ENCODE results near the gene ACTN3. TPM values are rescaled to one million over a fixed set of nuclear protein-coding genes. Genes with fewer than 3 reads are reported as not detected.

ACTN3 gene
- total RNA-seq, 1 experiment from 2014 or later = 18.5 TPM

DNA sequence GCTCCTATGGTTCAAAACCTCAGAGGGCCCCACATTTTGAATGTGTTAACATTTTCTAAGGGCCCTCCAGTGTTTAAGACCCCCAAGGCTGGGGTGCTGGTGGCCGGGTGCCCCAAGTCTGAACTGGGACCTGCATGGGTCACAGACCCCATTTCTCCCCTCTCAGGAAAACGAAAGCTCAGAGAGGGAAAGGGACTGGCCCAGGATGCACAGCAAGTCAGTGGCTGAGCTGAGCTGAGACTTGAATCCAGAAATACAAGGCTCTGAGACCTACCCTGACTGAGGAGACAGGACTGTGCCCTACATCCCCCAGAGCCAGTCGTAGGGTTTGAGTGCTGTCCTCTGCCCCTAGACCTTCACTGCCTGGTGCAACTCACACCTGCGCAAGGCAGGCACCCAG lies 4.2 kb downstream of the ACTN3 start:
- no peaks in the 10 kb centered on the region; the same call in 1 of the 2 replicates for H3K36me3 Mint-ChIP-seq
- H3K27ac Mint-ChIP-seq = no peak overlapping the region
- no peak for ATAC-seq
- H3K4me3 Mint-ChIP-seq = no peak overlapping the region
- TF ChIP-seq ELF4 (CRISPR knock-in tag; IDR thresholded peaks at IDR 0.05; ENCODE audit: low read depth) (no peak), TP53 (CRISPR knock-in tag; IDR thresholded peaks at IDR 0.05) (no peak), KAT7 (CRISPR knock-in tag; IDR thresholded peaks at IDR 0.05; ENCODE audit: borderline replicate concordance) (no peak), GABPB1 (CRISPR knock-in tag; IDR thresholded peaks at IDR 0.05) (no peak), ZNF138 (CRISPR knock-in tag; conservative IDR thresholded peaks at IDR 0.05) (no peak), FOXP1 (CRISPR knock-in tag; IDR thresholded peaks at IDR 0.05; ENCODE audit: borderline replicate concordance) (no peak), ATF1 (CRISPR knock-in tag; IDR thresholded peaks at IDR 0.05) (no peak), NR1H2 (CRISPR knock-in tag; IDR thresholded peaks at IDR 0.05) (no peak), NR3C1 (CRISPR knock-in tag; conservative IDR thresholded peaks at IDR 0.05; ENCODE audit: low read depth) (no peak)
- TF ChIP-seq, protein P1, sequence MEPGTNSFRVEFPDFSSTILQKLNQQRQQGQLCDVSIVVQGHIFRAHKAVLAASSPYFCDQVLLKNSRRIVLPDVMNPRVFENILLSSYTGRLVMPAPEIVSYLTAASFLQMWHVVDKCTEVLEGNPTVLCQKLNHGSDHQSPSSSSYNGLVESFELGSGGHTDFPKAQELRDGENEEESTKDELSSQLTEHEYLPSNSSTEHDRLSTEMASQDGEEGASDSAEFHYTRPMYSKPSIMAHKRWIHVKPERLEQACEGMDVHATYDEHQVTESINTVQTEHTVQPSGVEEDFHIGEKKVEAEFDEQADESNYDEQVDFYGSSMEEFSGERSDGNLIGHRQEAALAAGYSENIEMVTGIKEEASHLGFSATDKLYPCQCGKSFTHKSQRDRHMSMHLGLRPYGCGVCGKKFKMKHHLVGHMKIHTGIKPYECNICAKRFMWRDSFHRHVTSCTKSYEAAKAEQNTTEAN (CRISPR knock-in tag; IDR thresholded peaks at IDR 0.05) = no peak
- TF ChIP-seq, protein P2, sequence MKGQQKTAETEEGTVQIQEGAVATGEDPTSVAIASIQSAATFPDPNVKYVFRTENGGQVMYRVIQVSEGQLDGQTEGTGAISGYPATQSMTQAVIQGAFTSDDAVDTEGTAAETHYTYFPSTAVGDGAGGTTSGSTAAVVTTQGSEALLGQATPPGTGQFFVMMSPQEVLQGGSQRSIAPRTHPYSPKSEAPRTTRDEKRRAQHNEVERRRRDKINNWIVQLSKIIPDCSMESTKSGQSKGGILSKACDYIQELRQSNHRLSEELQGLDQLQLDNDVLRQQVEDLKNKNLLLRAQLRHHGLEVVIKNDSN (CRISPR knock-in tag; IDR thresholded peaks at IDR 0.05) = no peak
- TF ChIP-seq, protein P3, sequence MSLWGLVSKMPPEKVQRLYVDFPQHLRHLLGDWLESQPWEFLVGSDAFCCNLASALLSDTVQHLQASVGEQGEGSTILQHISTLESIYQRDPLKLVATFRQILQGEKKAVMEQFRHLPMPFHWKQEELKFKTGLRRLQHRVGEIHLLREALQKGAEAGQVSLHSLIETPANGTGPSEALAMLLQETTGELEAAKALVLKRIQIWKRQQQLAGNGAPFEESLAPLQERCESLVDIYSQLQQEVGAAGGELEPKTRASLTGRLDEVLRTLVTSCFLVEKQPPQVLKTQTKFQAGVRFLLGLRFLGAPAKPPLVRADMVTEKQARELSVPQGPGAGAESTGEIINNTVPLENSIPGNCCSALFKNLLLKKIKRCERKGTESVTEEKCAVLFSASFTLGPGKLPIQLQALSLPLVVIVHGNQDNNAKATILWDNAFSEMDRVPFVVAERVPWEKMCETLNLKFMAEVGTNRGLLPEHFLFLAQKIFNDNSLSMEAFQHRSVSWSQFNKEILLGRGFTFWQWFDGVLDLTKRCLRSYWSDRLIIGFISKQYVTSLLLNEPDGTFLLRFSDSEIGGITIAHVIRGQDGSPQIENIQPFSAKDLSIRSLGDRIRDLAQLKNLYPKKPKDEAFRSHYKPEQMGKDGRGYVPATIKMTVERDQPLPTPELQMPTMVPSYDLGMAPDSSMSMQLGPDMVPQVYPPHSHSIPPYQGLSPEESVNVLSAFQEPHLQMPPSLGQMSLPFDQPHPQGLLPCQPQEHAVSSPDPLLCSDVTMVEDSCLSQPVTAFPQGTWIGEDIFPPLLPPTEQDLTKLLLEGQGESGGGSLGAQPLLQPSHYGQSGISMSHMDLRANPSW (CRISPR knock-in tag; conservative IDR thresholded peaks at IDR 0.05; ENCODE audit: low read depth) = no peak
- TF ChIP-seq, protein P4, sequence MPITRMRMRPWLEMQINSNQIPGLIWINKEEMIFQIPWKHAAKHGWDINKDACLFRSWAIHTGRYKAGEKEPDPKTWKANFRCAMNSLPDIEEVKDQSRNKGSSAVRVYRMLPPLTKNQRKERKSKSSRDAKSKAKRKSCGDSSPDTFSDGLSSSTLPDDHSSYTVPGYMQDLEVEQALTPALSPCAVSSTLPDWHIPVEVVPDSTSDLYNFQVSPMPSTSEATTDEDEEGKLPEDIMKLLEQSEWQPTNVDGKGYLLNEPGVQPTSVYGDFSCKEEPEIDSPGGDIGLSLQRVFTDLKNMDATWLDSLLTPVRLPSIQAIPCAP (CRISPR knock-in tag; IDR thresholded peaks at IDR 0.05) = no peak
- TF ChIP-seq, protein P5, sequence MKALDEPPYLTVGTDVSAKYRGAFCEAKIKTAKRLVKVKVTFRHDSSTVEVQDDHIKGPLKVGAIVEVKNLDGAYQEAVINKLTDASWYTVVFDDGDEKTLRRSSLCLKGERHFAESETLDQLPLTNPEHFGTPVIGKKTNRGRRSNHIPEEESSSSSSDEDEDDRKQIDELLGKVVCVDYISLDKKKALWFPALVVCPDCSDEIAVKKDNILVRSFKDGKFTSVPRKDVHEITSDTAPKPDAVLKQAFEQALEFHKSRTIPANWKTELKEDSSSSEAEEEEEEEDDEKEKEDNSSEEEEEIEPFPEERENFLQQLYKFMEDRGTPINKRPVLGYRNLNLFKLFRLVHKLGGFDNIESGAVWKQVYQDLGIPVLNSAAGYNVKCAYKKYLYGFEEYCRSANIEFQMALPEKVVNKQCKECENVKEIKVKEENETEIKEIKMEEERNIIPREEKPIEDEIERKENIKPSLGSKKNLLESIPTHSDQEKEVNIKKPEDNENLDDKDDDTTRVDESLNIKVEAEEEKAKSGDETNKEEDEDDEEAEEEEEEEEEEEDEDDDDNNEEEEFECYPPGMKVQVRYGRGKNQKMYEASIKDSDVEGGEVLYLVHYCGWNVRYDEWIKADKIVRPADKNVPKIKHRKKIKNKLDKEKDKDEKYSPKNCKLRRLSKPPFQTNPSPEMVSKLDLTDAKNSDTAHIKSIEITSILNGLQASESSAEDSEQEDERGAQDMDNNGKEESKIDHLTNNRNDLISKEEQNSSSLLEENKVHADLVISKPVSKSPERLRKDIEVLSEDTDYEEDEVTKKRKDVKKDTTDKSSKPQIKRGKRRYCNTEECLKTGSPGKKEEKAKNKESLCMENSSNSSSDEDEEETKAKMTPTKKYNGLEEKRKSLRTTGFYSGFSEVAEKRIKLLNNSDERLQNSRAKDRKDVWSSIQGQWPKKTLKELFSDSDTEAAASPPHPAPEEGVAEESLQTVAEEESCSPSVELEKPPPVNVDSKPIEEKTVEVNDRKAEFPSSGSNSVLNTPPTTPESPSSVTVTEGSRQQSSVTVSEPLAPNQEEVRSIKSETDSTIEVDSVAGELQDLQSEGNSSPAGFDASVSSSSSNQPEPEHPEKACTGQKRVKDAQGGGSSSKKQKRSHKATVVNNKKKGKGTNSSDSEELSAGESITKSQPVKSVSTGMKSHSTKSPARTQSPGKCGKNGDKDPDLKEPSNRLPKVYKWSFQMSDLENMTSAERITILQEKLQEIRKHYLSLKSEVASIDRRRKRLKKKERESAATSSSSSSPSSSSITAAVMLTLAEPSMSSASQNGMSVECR (CRISPR knock-in tag; IDR thresholded peaks at IDR 0.05; ENCODE audit: borderline replicate concordance) = no peak
- TF ChIP-seq, protein P6, sequence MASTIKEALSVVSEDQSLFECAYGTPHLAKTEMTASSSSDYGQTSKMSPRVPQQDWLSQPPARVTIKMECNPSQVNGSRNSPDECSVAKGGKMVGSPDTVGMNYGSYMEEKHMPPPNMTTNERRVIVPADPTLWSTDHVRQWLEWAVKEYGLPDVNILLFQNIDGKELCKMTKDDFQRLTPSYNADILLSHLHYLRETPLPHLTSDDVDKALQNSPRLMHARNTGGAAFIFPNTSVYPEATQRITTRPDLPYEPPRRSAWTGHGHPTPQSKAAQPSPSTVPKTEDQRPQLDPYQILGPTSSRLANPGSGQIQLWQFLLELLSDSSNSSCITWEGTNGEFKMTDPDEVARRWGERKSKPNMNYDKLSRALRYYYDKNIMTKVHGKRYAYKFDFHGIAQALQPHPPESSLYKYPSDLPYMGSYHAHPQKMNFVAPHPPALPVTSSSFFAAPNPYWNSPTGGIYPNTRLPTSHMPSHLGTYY (CRISPR knock-in tag; IDR thresholded peaks at IDR 0.05) = no peak
- TF ChIP-seq, protein P7, sequence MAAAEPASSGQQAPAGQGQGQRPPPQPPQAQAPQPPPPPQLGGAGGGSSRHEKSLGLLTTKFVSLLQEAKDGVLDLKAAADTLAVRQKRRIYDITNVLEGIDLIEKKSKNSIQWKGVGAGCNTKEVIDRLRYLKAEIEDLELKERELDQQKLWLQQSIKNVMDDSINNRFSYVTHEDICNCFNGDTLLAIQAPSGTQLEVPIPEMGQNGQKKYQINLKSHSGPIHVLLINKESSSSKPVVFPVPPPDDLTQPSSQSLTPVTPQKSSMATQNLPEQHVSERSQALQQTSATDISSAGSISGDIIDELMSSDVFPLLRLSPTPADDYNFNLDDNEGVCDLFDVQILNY (CRISPR knock-in tag; IDR thresholded peaks at IDR 0.05) = no peak
- POLR2A ChIA-PET = no interaction called here
- no peak for DNase-seq (ENCODE audit: low spot score)
- H3K27me3 Mint-ChIP-seq (ENCODE audit: low read depth) = no peaks in the 10 kb centered on the region; the same call in 1 of the 2 replicates
- CTCF ChIA-PET = interaction anchor here (1.2 kb wide), 1 partner anchor 41 kb away, joined by 3 read pairs; no protein-coding TSS in a partner anchor
- H3K4me1 Mint-ChIP-seq = peaks cover 25% of the 10 kb centered on the region
- H3K9me3 Mint-ChIP-seq = no peaks in the 10 kb centered on the region
